HepG2 (cell line): ENCODE results near the gene CTNND2. TPM values are rescaled to one million over a fixed set of nuclear protein-coding genes. Genes with fewer than 3 reads are reported as not detected.

Experiments used
- CENPBD1 ChIP-seq: sonication (generic); formaldehyde crosslinking; IDR thresholded peaks from 2 replicates; pipeline ENCODE4 v1.8.0; 2022; ENCODE audit warnings: missing genetic modification reagents, low read depth, mild to moderate bottlenecking, borderline replicate concordance
- CREM ChIP-seq, 2 experiments: sonication (generic) in 1 of 2; formaldehyde crosslinking in 1 of 2; IDR thresholded peaks; 2 replicates each; pipeline versions ENCODE4 v1.4.0 to v1.6.1; 2016 to 2020; ENCODE audit warnings: antibody characterized with exemption in 1 of 2, mild to moderate bottlenecking in 1 of 2, missing genetic modification reagents in 1 of 2
- HNRNPLL ChIP-seq: fragments of 200-400 bp; formaldehyde crosslinking; IDR thresholded peaks from 2 replicates; pipeline ENCODE4 v1.6.1; 2017; ENCODE audit warnings: mild to moderate bottlenecking, low read depth, low read length; ENCODE audit not compliant: poor library complexity, severe bottlenecking
- IRF2 ChIP-seq: IDR thresholded peaks from 2 replicates; pipeline ENCODE4 v1.6.1; 2018; ENCODE audit warnings: missing genetic modification reagents, missing compliant biosample characterization
- ISL2 ChIP-seq: sonication (generic); formaldehyde crosslinking; IDR thresholded peaks from 2 replicates; pipeline ENCODE4 v1.5.0; 2020; ENCODE audit warnings: missing genetic modification reagents
- MBD4 ChIP-seq: IDR thresholded peaks from 2 replicates; pipeline ENCODE4 v1.6.1; 2012; ENCODE audit warnings: low read length, inconsistent platforms, borderline replicate concordance
- NR0B2 ChIP-seq: sonication (generic); formaldehyde crosslinking; IDR thresholded peaks from 2 replicates; pipeline ENCODE4 v1.4.0; 2020; ENCODE audit warnings: mild to moderate bottlenecking, missing genetic modification reagents
- PAX8 ChIP-seq: sonication (generic); formaldehyde crosslinking; IDR thresholded peaks from 2 replicates; pipeline ENCODE4 v1.8.0; 2022; ENCODE audit warnings: mild to moderate bottlenecking, missing genetic modification reagents, borderline replicate concordance
- RCOR2 ChIP-seq: IDR thresholded peaks from 2 replicates; pipeline ENCODE4 v1.6.1; 2016; ENCODE audit warnings: missing biosample characterization, missing genetic modification reagents
- TAF1 ChIP-seq: sonication (generic); formaldehyde crosslinking; IDR thresholded peaks from 2 replicates; pipeline ENCODE4 v1.4.0; 2020; ENCODE audit warnings: missing genetic modification reagents
- TCF7L2 ChIP-seq: IDR thresholded peaks from 2 replicates; pipeline ENCODE4 v1.6.1; 2011; ENCODE audit warnings: mild to moderate bottlenecking, low read depth, low read length, moderate library complexity
- THAP8 ChIP-seq: sonication (generic); formaldehyde crosslinking; IDR thresholded peaks from 2 replicates; pipeline ENCODE4 v1.5.1; 2020; ENCODE audit warnings: missing genetic modification reagents, mild to moderate bottlenecking, borderline replicate concordance
- YEATS4 ChIP-seq: sonication (generic); formaldehyde crosslinking; IDR thresholded peaks from 2 replicates; pipeline ENCODE4 v1.4.0; 2020; ENCODE audit warnings: missing genetic modification reagents, borderline replicate concordance
- ZMAT3 ChIP-seq: sonication (generic); formaldehyde crosslinking; conservative IDR thresholded peaks from 2 replicates; pipeline ENCODE4 v1.7.0; 2021; ENCODE audit warnings: missing genetic modification reagents
- ZNF326 ChIP-seq: sonication (generic); formaldehyde crosslinking; IDR thresholded peaks from 2 replicates; pipeline ENCODE4 v1.4.0; 2020; ENCODE audit warnings: missing genetic modification reagents, borderline replicate concordance
- ZNF383 ChIP-seq: sonication (generic); formaldehyde crosslinking; IDR thresholded peaks from 2 replicates; pipeline ENCODE4 v1.4.0; 2020; ENCODE audit warnings: missing genetic modification reagents, mild to moderate bottlenecking, borderline replicate concordance
- ZNF646 ChIP-seq: sonication (generic); formaldehyde crosslinking; IDR thresholded peaks from 2 replicates; pipeline ENCODE4 v1.9.0; 2021; ENCODE audit warnings: mild to moderate bottlenecking, missing genetic modification reagents
- ZNF839 ChIP-seq: sonication (generic); formaldehyde crosslinking; IDR thresholded peaks from 2 replicates; pipeline ENCODE4 v1.4.0; 2020; ENCODE audit warnings: missing genetic modification reagents, mild to moderate bottlenecking, borderline replicate concordance
- polyA plus RNA-seq, 8 experiments: library from polyadenylated mRNA; depleted of rRNA in 3 of 8; stranded (reverse) in 7 of 8; unstranded in 1 of 8; fragments of >200 nt; fragmentation: Illumina TruSeq in 4 of 8; extraction: Trizol in 4 of 8; gene quantifications; 2 replicates each; pipeline versions ENCODE4 v1.2.1 to v1.2.3, GENCODE V29; 2011 to 2016; ENCODE audit warnings: low read depth in 4 of 8, missing spikeins in 1 of 8, mixed read lengths in 1 of 8; ENCODE audit not compliant: insufficient read depth in 1 of 8
- total RNA-seq, 5 experiments: library from RNA; depleted of rRNA; stranded (reverse); fragments of >200 nt; fragmentation: Illumina TruSeq; extraction: Trizol; gene quantifications; 2 replicates each; pipeline ENCODE4 v1.2.3, GENCODE V29; 2016; ENCODE audit warnings: low read depth in 1 of 5
- TF ChIP-seq, protein P1 (sequence below): sonication (generic); formaldehyde crosslinking; IDR thresholded peaks from 2 replicates; pipeline ENCODE4 v1.4.0; 2020; ENCODE audit warnings: mild to moderate bottlenecking, low read depth, missing genetic modification reagents
- TF ChIP-seq, protein P2 (sequence below): sonication (generic); formaldehyde crosslinking; IDR thresholded peaks from 2 replicates; pipeline ENCODE4 v1.5.0; 2020; ENCODE audit warnings: missing genetic modification reagents
- TF ChIP-seq, protein P3 (sequence below): sonication (generic); formaldehyde crosslinking; IDR thresholded peaks from 2 replicates; pipeline ENCODE4 v1.4.0; 2020; ENCODE audit warnings: missing genetic modification reagents

CTNND2 gene
- total and polyA plus RNA-seq, 2 of the 13 experiments (the other 11 are each of a cell fraction or from before 2014, with no cell fraction given): not detected

- TF ChIP-seq RCOR2 (CRISPR knock-in tag) (peak; percentile 84), ZNF646 (no peak), ZNF326 (CRISPR knock-in tag) (no peak), PAX8 (no peak), CREM (IDR thresholded peaks at IDR 0.05) (peak; percentile 91), CREM (CRISPR knock-in tag; IDR thresholded peaks at IDR 0.05) (no peak), MBD4 (no peak), IRF2 (CRISPR knock-in tag) (peak; percentile 61; the same call in 1 of the 2 replicates), ZNF383 (CRISPR knock-in tag) (no peak), THAP8 (CRISPR knock-in tag) (no peak), ZNF839 (CRISPR knock-in tag) (no peak), NR0B2 (CRISPR knock-in tag) (no peak), ISL2 (CRISPR knock-in tag) (peak; percentile 97), YEATS4 (no peak), HNRNPLL (no peak), ZMAT3 (no peak), TAF1 (CRISPR knock-in tag) (no peak; the same call in 1 of the 2 replicates), TCF7L2 (peak; percentile 59), CENPBD1 (CRISPR knock-in tag) (no peak)
- TF ChIP-seq, protein P1, sequence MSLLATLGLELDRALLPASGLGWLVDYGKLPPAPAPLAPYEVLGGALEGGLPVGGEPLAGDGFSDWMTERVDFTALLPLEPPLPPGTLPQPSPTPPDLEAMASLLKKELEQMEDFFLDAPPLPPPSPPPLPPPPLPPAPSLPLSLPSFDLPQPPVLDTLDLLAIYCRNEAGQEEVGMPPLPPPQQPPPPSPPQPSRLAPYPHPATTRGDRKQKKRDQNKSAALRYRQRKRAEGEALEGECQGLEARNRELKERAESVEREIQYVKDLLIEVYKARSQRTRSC: no peak
- TF ChIP-seq, protein P2, sequence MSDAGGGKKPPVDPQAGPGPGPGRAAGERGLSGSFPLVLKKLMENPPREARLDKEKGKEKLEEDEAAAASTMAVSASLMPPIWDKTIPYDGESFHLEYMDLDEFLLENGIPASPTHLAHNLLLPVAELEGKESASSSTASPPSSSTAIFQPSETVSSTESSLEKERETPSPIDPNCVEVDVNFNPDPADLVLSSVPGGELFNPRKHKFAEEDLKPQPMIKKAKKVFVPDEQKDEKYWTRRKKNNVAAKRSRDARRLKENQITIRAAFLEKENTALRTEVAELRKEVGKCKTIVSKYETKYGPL (CRISPR knock-in tag): no peak
- TF ChIP-seq, protein P3, sequence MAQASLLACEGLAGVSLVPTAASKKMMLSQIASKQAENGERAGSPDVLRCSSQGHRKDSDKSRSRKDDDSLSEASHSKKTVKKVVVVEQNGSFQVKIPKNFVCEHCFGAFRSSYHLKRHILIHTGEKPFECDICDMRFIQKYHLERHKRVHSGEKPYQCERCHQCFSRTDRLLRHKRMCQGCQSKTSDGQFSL (CRISPR knock-in tag): no peak
Measured at GRCh38 chr5:11596657-11597071, 307.6 kb downstream of the CTNND2 start (continued).
